Left ventricle myocardium inferior (tissue), 1 donor: ENCODE data around the gene SLC26A6. TPM values are rescaled to one million over a fixed set of nuclear protein-coding genes. Genes with fewer than 3 reads are reported as not detected.
A peak's percentile ranks its signal among the peaks of the same experiment; 100 is the strongest.

Experiments used
- DNase-seq: peaks from one replicate; pipeline ENCODE4 v3.0.0-alpha.2; 2020
- H3K27ac ChIP-seq: fragments of 200-600 bp; replicated peaks from 2 replicates; pipeline ENCODE4 v1.8.0; 2021
- H3K27me3 ChIP-seq: fragments of 200-600 bp; 2 replicates; pipeline ENCODE4 v1.8.0; 2021; ENCODE audit warnings: low read depth
- H3K36me3 ChIP-seq: fragments of 200-600 bp; 2 replicates; pipeline ENCODE4 v1.8.0; 2021
- H3K4me1 ChIP-seq: fragments of 200-600 bp; 2 replicates; pipeline ENCODE4 v1.8.0; 2021
- H3K4me3 ChIP-seq: fragments of 200-600 bp; 2 replicates; pipeline ENCODE4 v1.8.0; 2021; ENCODE audit warnings: mild to moderate bottlenecking, moderate library complexity
- H3K9me3 ChIP-seq: fragments of 200-600 bp; replicated peaks from 2 replicates; pipeline ENCODE4 v1.8.0; 2021
- intact Hi-C: fragments of 100-400 bp; cut with micrococcal nuclease; formaldehyde crosslinking; loops from one replicate; pipeline ENCODE4 v1.11.0; 2022
- total RNA-seq: library from RNA; stranded (reverse); fragmentation: NEBNext Ultra II Directional; extraction: Animal tissue kit (Norgen Biotek cat#: 25700); gene quantifications from one replicate; pipeline ENCODE4 v1.2.1, GENCODE V29; 2021
- TF ChIP-seq, protein P1 (sequence below): fragments of 200-600 bp; IDR thresholded peaks from 2 replicates; pipeline ENCODE4 v1.8.0; 2021; ENCODE audit warnings: antibody characterized with exemption, mild to moderate bottlenecking, borderline replicate concordance
- donor health status: DM: no; HTN: yes; CAD: no; lungs with severe emphysema.

Gene SLC26A6
- total RNA-seq, 1 donor from 2014 or later, result 12.9 TPM

- Histone ChIP-seq H3K36me3 (peaks cover 55% of the 10 kb centered on the region), H3K4me1 (no peaks in the 10 kb centered on the region), H3K4me3 (no peak overlapping the region), H3K27me3 (no peaks in the 10 kb centered on the region), H3K9me3 (no peaks in the 10 kb centered on the region), H3K27ac (no peak overlapping the region)
- no peak for DNase-seq
- TF ChIP-seq, protein P1, sequence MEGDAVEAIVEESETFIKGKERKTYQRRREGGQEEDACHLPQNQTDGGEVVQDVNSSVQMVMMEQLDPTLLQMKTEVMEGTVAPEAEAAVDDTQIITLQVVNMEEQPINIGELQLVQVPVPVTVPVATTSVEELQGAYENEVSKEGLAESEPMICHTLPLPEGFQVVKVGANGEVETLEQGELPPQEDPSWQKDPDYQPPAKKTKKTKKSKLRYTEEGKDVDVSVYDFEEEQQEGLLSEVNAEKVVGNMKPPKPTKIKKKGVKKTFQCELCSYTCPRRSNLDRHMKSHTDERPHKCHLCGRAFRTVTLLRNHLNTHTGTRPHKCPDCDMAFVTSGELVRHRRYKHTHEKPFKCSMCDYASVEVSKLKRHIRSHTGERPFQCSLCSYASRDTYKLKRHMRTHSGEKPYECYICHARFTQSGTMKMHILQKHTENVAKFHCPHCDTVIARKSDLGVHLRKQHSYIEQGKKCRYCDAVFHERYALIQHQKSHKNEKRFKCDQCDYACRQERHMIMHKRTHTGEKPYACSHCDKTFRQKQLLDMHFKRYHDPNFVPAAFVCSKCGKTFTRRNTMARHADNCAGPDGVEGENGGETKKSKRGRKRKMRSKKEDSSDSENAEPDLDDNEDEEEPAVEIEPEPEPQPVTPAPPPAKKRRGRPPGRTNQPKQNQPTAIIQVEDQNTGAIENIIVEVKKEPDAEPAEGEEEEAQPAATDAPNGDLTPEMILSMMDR, result no peak
- intact Hi-C loops, result no loop called here
Observed at GRCh38 chr3:48674505-48674904, 39.2 kb upstream of the SLC26A6 start.

DNA sequence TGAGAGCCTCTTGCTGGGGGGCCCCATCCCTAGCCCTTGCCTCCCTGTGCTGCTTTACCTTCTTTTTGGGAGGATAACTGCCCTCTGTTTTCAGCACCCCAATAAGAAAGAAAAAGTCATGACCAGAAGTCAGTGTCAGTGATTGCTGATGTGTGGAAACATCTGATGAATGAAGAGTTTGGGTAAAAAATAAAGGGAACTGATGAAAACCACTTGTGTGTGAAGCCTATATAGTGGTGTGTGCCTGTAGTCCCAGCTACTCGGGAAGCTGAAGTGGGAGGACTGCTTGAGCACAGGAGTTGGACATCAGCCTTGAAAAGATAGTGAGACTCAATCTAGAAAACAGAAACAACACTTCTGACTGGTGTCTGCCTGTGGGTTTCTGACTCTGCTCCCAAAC is 37.3 kb upstream of the SLC26A6 start:
- DNase-seq, result no peak
- no peak overlapping the region for H3K27ac ChIP-seq
- no peaks in the 10 kb centered on the region for H3K4me1 ChIP-seq
- H3K27me3 ChIP-seq, result no peaks in the 10 kb centered on the region
- H3K4me3 ChIP-seq, result no peak overlapping the region
- TF ChIP-seq, protein P1, result no peak
- intact Hi-C loops, result no loop called here
- peaks cover 37% of the 10 kb centered on the region for H3K36me3 ChIP-seq
- H3K9me3 ChIP-seq, result no peaks in the 10 kb centered on the region

DNA sequence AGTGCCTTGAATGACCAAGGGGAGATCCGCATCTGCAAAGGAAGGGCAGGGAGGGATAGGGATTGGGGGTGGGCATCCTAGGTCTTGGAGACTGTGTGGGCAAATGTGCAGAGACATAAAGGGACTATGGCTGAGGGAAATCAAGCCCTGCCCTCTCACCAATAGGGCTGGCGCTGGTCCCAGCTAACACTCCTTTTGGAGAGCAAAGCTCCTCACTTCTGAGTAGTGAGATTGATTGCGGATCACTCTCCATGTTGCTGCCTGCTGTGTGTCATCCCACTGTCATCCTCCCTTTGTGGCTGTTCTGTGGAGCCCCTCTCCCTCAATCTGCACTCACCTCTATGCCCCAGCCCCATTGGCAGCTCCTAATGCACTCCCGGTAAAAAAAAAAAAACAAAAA is 29.7 kb upstream of the SLC26A6 start:
- H3K4me1 ChIP-seq, result peaks cover 33% of the 10 kb centered on the region
- H3K36me3 ChIP-seq, result no peaks in the 10 kb centered on the region
- H3K4me3 ChIP-seq, result no peak overlapping the region
- DNase-seq, result no peak
- peaks cover 44% of the 10 kb centered on the region for H3K27me3 ChIP-seq
- intact Hi-C loops, result no loop called here
- H3K9me3 ChIP-seq, result no peaks in the 10 kb centered on the region
- H3K27ac ChIP-seq, result no peak overlapping the region
- TF ChIP-seq, protein P1, result no peak

DNA sequence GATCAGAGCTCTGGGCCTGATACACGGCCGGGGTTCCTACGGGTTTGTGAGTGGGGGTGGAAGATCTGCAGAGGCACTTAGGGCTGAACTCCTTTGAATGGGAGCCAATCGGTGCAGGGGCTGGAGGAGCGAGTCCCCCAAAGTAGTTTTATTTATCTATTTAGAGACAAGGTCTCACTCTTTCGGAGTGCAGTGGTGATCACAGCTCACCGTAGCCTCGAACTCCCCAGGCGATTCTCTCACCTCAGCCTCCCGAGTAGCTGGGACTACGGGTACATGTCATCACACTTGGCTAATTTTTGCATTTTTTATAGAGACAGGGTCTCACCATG is 29.0 kb upstream of the SLC26A6 start:
- H3K9me3 ChIP-seq, result no peaks in the 10 kb centered on the region
- H3K4me3 ChIP-seq, result peak overlapping the region; percentile 68
- intact Hi-C loops, result no loop called here
- TF ChIP-seq, protein P1, result peak; percentile 13
- no peaks in the 10 kb centered on the region for H3K36me3 ChIP-seq
- no peak for DNase-seq
- peak overlapping the region; percentile 81 for H3K27ac ChIP-seq
- peaks cover 50% of the 10 kb centered on the region for H3K27me3 ChIP-seq
- H3K4me1 ChIP-seq, result peaks cover 33% of the 10 kb centered on the region

DNA sequence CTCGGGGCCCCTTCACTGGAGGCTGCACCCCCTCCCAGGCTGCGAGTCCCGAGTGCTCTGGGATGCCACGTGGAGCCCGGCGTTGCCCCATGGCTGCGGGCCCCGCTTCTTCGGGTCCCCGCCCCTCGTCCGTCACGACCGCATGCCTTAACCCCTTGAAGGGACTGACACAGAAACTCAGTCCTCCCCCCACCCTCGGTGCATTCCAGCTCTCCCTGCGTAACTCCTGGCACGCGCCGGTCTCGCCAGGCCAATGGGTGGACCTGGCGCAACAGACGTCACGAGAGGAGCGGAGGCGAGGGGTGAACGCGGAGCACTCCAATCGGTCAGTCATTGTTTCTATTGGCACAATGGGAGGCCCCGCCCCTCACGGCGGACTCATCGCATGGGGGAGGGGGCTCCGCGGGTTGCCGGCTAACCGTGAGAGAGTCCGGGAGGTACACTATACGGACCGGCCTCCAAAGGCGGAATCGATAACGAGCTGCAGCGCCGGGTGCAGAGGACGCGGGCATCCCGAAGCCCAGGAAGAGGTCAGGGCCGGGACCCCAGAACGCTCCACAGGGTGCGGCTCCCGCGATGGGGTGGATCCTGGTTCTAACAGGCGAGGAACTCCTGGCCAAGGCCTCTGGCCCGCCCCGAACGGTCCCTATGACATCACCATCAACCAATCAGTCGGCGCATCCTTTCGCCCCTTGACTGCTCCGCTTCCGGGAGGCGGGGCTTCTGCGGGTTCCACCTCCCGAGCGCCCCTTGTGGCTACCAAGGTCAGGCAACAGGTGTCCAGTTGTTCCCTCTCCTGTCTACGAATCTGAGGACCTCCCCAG is 28.4 kb upstream of the SLC26A6 start:
- Histone ChIP-seq H3K4me3 (peak overlapping the region; percentile 68), H3K9me3 (no peaks in the 10 kb centered on the region), H3K36me3 (no peaks in the 10 kb centered on the region), H3K4me1 (peaks cover 33% of the 10 kb centered on the region), H3K27me3 (peaks cover 50% of the 10 kb centered on the region), H3K27ac (peak overlapping the region; percentile 81)
- intact Hi-C loops, result no loop called here
- DNase-seq, result peak; percentile 86
- TF ChIP-seq, protein P1, result peak; percentile 69
